Measurements from ENCODE around the gene ACOT11. TPM values are rescaled to one million over a fixed set of nuclear protein-coding genes. Genes with fewer than 3 reads are reported as not detected.

Gene ACOT11
- total RNA-seq, 1 donor from 2014 or later: 1.8 TPM

DNA sequence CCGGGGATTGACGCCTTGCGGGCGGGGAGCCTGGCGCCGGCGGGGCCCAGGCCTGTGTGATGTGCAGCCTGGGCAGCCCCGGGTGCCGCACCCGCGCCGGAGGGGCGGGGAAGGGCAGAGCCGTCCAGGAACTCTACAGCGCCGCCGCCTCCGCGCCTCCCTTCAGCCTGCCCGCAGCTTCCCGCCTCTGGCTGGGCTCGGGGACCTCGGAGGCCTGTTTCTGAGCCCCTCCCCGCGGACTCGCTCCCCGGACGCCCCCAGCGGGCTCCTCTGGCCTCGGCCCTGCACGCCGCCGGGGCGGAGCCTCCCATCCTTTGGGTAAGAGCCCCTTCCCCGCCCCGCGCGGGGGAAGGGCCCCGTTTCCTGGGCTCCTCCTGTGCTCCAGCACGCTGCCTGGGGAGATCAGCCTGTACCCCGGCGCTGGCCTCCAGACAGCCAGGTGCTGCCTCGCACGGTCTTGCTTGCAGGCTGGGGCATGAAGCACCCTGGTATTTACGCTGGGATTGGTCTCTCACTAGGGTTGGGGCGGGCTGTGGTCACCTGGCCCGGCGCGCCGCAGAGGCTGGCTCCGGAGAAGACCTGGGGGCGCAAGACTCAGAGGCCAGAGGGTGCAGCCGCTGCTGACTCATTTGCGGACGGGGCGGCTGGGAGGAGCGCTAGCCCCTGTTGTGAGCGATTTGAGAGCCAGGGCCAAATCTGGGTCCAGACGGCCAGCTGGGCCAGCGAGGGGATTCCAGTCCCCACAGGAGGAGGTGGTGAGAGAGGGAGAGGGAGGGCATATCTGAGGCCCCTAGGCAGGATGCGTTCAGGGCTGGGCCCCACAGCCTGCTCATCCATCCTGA is 5.7 kb upstream of the ACOT11 start:
- Mint-ChIP-seq H3K4me3 (ENCODE audit: low read depth) (peak overlapping the region; percentile 75), H3K27ac (peak overlapping the region; percentile 52), H3K27me3 (ENCODE audit: low read depth) (peaks cover 14% of the 10 kb centered on the region), H3K36me3 (ENCODE audit: low read depth) (no peaks in the 10 kb centered on the region), H3K9me3 (no peaks in the 10 kb centered on the region), H3K4me1 (ENCODE audit: low read depth) (peaks cover 11% of the 10 kb centered on the region)
- peak; percentile 55 for DNase-seq (ENCODE audit: low spot score)
- intact Hi-C loops (cut with micrococcal nuclease): loop anchor here (5.0 kb wide), 2 partner anchors 135 to 260 kb away; partner anchors contain the start of genes SSBP3 and TTC22

DNA sequence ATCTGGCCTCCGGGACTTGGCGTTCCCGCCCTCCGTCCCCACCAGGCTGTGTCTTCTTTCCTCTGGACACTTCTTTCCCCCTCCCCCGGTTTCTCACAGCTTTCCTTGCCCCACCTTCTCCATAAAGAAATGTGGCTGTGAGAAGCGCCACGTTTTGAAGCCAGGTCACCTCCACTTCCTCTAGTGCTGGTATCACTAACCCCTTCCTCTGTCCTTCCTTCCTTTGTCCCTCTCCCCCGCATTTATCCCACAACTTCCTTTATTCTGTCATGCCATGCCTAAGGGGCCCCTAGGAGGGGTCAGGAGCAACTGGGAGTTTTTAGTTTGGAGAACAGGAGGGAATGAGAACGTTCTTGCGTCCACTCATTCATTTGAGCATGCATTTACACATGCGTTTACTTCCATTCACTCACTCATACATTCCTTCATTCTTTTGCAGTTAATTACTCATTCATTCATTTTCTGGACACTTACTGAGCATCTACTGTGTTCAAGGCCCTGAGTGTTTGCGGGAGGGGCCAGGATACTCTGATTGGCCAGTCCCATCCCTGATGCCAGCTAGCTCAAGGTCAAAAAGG is 5.0 kb upstream of the ACOT11 start:
- H3K27me3 Mint-ChIP-seq (ENCODE audit: low read depth): peaks cover 8% of the 10 kb centered on the region
- H3K27ac Mint-ChIP-seq: peak overlapping the region; percentile 24
- H3K36me3 Mint-ChIP-seq (ENCODE audit: low read depth): no peaks in the 10 kb centered on the region
- H3K4me3 Mint-ChIP-seq (ENCODE audit: low read depth): peak overlapping the region; percentile 64
- no peak for DNase-seq (ENCODE audit: low spot score)
- no peaks in the 10 kb centered on the region for H3K9me3 Mint-ChIP-seq
- peaks cover 11% of the 10 kb centered on the region for H3K4me1 Mint-ChIP-seq (ENCODE audit: low read depth)
- intact Hi-C loops (cut with micrococcal nuclease): loop anchor here (5.0 kb wide), 2 partner anchors 136 to 259 kb away; partner anchors contain the start of genes SSBP3 and TTC22

DNA sequence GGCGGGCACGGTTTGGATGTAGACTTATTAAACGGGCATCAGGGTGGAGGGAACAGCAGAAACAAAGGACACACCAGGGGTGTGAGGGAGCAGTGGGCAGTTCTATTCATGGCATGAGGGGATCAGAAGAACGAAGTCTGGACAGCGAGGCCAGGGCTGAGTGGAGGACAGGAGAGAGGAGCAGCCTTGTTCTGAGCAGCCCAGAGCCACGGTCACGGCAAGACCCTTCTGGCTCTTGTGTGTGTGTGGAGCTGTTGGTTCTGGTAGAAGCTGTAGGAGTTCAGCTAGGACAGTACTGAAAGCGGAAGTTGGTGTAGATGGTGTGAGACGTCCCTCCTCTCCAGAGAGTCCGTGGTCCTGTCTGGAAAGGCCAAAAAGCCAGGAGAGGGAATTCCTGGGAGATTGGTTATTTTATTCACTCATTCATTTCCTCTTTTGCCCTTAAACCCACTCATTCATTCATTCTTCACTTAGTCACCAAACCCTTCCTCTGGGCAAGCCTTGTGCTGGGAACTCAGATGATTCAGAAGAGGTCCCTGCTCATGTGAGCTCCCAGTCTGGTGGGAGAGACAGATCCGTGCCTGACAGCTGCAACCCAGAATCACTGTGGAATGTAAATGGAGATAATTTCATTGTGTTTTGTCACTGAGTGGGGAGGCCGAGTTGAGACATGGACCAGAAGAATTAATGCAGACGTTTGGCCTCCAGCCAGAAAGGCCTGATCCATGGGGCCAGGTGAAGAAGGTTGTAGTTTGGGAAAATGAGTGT is 4.1 kb upstream of the ACOT11 start:
- H3K27ac Mint-ChIP-seq: peak overlapping the region; percentile 18
- no peak for DNase-seq (ENCODE audit: low spot score)
- peaks cover 11% of the 10 kb centered on the region for H3K4me1 Mint-ChIP-seq (ENCODE audit: low read depth)
- no peaks in the 10 kb centered on the region for H3K9me3 Mint-ChIP-seq
- no peak overlapping the region for H3K4me3 Mint-ChIP-seq (ENCODE audit: low read depth)
- H3K27me3 Mint-ChIP-seq (ENCODE audit: low read depth): peaks cover 8% of the 10 kb centered on the region
- intact Hi-C loops (cut with micrococcal nuclease): loop anchor here (5.0 kb wide), 2 partner anchors 137 to 258 kb away; partner anchors contain the start of genes SSBP3 and TTC22
- no peaks in the 10 kb centered on the region for H3K36me3 Mint-ChIP-seq (ENCODE audit: low read depth)

DNA sequence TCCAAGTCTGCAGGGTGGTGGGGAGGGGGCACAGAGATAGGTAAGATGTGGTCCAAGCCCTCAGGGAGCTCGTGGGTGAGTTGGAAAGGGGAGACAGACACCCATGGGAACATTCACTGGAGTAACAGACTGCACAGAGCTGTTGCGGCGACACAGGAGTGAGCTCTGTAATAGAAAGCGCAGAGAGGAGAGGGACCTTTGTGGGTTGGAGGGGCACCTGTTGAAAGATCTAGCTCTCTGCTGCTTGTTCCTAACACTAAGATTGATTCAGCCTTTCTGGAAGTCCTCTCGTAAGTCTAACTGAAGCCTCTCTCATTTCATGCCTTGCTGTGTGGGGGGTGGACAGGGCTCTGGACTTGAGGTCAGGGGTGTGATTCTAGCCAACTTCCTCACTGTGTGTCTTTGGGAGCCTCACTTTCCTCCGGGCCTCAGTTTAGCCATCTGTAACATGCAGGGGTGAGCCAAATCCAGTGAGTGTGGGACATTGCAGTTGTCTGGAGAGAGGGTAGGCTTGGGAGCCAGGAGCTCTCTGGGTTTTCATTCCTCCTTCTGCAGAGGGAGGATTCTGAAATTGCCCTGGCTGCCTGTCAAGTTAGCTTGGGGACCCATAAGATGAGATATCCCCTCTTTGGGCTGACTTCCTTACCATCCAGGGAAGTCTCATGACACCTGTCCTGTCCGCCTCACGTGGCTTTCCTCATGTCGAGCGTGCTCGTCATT is 2.0 kb upstream of the ACOT11 start:
- Mint-ChIP-seq H3K4me1 (ENCODE audit: low read depth) (peaks cover 11% of the 10 kb centered on the region), H3K9me3 (no peaks in the 10 kb centered on the region), H3K4me3 (ENCODE audit: low read depth) (no peak overlapping the region), H3K27me3 (ENCODE audit: low read depth) (peaks cover 5% of the 10 kb centered on the region), H3K36me3 (ENCODE audit: low read depth) (no peaks in the 10 kb centered on the region), H3K27ac (no peak overlapping the region)
- no peak for DNase-seq (ENCODE audit: low spot score)
- intact Hi-C loops (cut with micrococcal nuclease): no loop called here

DNA sequence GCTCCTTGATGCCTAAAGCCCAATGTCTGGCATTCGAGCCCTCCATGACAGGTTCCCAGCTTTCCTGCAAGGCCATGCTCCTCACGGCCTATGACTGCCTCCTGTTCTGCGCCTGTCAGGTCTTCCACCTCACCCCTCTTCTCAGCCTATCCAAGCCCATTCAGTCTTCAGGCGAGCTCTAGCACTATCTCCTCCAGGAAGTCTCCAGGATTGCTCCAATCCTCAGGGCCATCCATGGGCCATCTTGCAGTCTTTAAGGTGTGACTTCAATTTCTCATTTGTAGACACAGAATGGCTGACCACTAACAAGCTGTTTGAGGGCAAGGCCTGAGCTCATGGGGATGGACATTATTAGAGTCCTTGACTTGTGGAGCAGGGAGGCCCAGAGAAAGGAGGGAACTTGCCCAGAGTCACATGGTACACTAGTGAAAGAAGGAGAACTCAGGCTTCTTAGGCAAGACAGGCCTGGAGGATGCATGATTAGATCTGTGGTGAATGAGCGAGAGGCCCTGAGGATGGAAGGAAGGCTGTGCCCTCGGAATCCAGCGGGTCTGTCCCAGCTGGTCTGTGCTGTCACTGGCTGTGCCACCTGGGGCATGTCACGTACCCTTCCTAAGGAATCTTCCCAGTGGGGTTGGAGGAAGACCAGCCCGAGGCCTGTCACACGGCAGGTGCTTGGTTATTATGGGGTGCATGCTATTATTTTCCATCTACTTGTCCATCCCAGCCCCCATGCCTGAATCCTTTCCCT is 1.2 kb upstream of the ACOT11 start:
- peaks cover 4% of the 10 kb centered on the region for H3K27me3 Mint-ChIP-seq (ENCODE audit: low read depth)
- H3K4me3 Mint-ChIP-seq (ENCODE audit: low read depth): no peak overlapping the region
- no peaks in the 10 kb centered on the region for H3K9me3 Mint-ChIP-seq
- DNase-seq (ENCODE audit: low spot score): no peak
- no peak overlapping the region for H3K27ac Mint-ChIP-seq
- H3K36me3 Mint-ChIP-seq (ENCODE audit: low read depth): no peaks in the 10 kb centered on the region
- intact Hi-C loops (cut with micrococcal nuclease): no loop called here
- peaks cover 8% of the 10 kb centered on the region for H3K4me1 Mint-ChIP-seq (ENCODE audit: low read depth)

DNA sequence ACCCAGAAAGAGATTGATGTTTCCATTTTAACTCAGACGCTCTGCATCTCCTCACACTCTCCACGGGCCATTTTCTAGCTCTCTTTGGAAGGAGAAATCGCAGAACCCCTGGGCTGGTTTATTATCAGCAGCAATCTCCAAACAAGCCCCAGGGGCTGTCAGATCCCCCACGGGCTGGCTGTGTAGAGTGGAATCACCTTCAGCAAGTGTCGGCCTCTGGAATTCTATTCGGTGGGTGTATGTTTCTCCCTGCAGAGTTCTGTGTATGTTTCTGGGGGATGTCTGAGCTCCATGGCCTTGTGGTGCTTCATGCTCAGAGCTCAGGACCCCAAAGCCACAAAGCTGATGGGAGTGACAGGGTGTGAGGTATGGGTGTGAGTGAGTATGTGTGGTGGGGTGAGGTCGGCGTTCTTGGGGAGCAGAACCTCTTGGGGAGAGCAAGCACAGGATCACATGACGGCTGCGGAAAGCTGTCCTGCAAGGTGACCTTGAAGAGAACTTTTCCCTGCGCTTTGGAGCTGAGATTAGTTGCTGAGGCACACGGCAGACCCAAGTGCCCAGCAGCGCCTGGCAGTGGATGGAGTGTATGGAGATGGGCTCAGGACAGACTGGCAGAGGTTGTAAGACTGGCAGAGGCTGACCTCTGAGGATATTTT is 489 bp downstream of the ACOT11 start:
- DNase-seq (ENCODE audit: low spot score): no peak
- intact Hi-C loops (cut with micrococcal nuclease): no loop called here
- H3K9me3 Mint-ChIP-seq: no peaks in the 10 kb centered on the region
- H3K27me3 Mint-ChIP-seq (ENCODE audit: low read depth): no peaks in the 10 kb centered on the region
- no peak overlapping the region for H3K27ac Mint-ChIP-seq
- H3K4me1 Mint-ChIP-seq (ENCODE audit: low read depth): no peaks in the 10 kb centered on the region
- no peak overlapping the region for H3K4me3 Mint-ChIP-seq (ENCODE audit: low read depth)
- H3K36me3 Mint-ChIP-seq (ENCODE audit: low read depth): no peaks in the 10 kb centered on the region

DNA sequence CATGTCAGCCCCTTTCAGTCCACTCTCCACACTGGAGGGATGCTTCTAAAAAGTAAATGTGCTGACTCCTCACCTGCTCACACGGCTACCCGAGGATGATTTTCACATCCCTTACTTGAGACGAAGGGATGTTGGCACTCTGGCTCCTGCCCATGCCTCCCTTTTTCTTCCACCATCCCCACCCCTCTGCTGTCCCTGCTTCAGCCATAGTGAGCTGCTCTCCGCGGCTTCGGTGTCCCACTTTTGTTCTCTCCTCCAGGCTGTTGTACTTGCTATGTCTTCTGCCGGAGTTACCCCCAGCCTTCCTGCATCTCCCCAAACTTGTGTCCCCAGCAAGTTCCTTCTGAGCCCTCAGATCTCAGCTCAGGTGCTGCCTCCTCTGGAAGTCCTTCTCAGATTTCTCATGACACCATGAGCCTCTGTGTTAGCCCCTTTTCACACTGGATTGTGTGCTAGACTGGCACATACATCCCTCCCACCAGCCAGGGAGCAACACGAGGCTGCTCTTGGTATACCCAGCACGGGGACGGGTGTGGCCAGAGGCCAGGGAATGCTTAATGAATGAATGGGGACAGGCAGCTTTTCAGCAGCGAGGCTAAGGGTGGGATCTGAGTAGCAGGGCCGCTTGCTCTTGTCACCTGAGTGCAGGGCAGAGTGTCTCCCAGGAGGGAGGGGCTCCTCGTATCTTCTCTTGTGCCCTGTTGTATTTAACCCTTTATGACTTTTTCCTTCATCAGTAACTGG is 1.3 kb downstream of the ACOT11 start:
- Mint-ChIP-seq H3K4me3 (ENCODE audit: low read depth) (no peak overlapping the region), H3K9me3 (no peaks in the 10 kb centered on the region), H3K27me3 (ENCODE audit: low read depth) (no peaks in the 10 kb centered on the region), H3K36me3 (ENCODE audit: low read depth) (no peaks in the 10 kb centered on the region), H3K4me1 (ENCODE audit: low read depth) (no peaks in the 10 kb centered on the region), H3K27ac (no peak overlapping the region)
- intact Hi-C loops (cut with micrococcal nuclease): no loop called here
- no peak for DNase-seq (ENCODE audit: low spot score)

DNA sequence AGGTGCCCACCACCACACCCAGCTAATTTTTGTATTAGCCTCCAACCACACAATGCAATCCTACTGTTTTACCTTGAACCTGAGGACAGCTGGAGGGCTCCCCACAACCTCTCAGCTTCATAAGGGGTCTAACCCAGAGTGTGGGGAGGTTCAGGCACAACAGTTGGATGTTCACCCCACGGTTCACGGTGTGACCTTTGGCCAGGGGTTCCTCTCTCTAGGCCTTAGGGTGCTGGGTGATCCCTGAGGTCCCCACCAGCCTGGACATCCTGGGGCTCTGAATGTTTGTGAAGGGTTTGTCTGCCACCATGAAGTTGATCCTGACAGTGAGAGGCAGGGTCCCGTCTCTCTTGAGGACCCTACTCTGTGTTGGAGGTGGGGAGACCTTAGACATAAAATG is 3.9 kb downstream of the ACOT11 start:
- no peaks in the 10 kb centered on the region for H3K27me3 Mint-ChIP-seq (ENCODE audit: low read depth)
- DNase-seq (ENCODE audit: low spot score): no peak
- H3K4me1 Mint-ChIP-seq (ENCODE audit: low read depth): no peaks in the 10 kb centered on the region
- intact Hi-C loops (cut with micrococcal nuclease): no loop called here
- no peak overlapping the region for H3K4me3 Mint-ChIP-seq (ENCODE audit: low read depth)
- H3K9me3 Mint-ChIP-seq: peaks cover 6% of the 10 kb centered on the region
- H3K36me3 Mint-ChIP-seq (ENCODE audit: low read depth): no peaks in the 10 kb centered on the region
- no peak overlapping the region for H3K27ac Mint-ChIP-seq

DNA sequence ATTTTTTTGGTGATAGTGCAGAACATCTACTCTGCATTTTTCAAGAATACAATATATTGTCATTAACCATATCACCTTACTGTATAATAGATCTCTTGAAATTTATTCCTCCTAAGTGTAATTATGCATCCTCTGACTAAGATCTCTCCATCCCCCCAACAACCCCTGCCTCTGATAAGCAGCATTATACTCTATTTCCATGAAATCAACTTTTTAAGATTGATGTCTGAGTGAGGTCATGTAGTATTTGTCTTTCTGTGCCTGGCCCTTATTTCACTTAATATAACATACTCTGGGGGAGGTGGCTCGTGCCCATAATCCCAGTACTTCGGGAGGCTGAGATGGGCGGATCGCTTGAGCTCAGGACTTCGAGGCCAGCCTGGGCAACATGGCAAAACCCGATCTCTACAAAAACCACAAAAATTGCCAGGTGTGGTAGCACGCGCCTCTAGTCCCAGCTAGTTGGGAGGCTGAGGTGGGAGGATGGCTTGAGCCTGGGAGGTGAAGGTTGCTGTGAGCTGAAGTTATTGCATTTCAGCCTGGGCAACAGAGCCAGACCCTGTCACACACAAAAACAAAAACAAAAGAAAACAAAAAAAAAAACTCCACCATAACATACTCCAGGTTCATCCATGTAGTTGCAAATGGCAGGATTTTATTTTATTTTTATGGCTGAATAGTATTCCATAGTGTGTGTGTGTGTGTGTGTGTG is 5.7 kb downstream of the ACOT11 start:
- intact Hi-C loops (cut with micrococcal nuclease): no loop called here
- no peaks in the 10 kb centered on the region for H3K4me1 Mint-ChIP-seq (ENCODE audit: low read depth)
- no peak overlapping the region for H3K27ac Mint-ChIP-seq
- H3K36me3 Mint-ChIP-seq (ENCODE audit: low read depth): no peaks in the 10 kb centered on the region
- no peak overlapping the region for H3K4me3 Mint-ChIP-seq (ENCODE audit: low read depth)
- H3K27me3 Mint-ChIP-seq (ENCODE audit: low read depth): peaks cover 4% of the 10 kb centered on the region
- no peak for DNase-seq (ENCODE audit: low spot score)
- H3K9me3 Mint-ChIP-seq: peaks cover 6% of the 10 kb centered on the region

DNA sequence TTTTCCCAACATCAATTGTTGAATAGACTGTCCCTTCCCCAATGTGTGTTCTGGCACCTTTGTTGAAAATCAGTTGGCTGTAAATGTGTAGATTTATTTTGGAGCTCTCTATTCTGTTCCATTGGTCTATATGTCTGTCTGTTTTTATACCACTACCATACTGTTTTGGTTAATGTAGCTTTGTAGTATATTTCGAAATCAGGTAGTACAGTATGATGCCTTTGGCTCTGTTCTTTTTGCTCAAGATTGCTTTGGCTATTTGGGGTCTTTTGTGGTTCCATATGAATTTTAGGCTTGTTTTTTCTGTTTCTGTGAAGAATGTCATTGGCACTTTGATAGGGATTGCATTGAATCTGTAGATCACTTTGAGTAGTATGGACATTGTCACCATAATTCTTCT is 8.1 kb downstream of the ACOT11 start:
- intact Hi-C loops (cut with micrococcal nuclease): no loop called here

More for the DNA sequence above, 8.1 kb downstream of the ACOT11 start:
- no peak overlapping the region for H3K4me3 Mint-ChIP-seq (ENCODE audit: low read depth)
- no peak for DNase-seq (ENCODE audit: low spot score)
- H3K27ac Mint-ChIP-seq: no peak overlapping the region
- H3K9me3 Mint-ChIP-seq: peaks cover 6% of the 10 kb centered on the region
- peaks cover 4% of the 10 kb centered on the region for H3K27me3 Mint-ChIP-seq (ENCODE audit: low read depth)
- no peaks in the 10 kb centered on the region for H3K4me1 Mint-ChIP-seq (ENCODE audit: low read depth)
- no peaks in the 10 kb centered on the region for H3K36me3 Mint-ChIP-seq (ENCODE audit: low read depth)

Measured in activated T-helper 2 cell treated with anti-CD3 and anti-CD28 coated beads, Interferon-gamma antibody, Interleukin-2, Interleukin-4, amounts not matched to agents 10 μg/mL and 5 μg/mL and 100 μg/mL, durations not matched to agents 14 hours and 24 hours and 36 hours (primary cell).